CD4-positive, alpha-beta T cell (primary cell): Measurements from ENCODE around the gene FAM131A. TPM values are rescaled to one million over a fixed set of nuclear protein-coding genes. Genes with fewer than 3 reads are reported as not detected.

Experiments
- ATAC-seq: fragments of 200-7000 bp; cut with Tn5 transposase; one replicate; pipeline ENCODE4 v1.10.0; 2022; ENCODE audit warnings: mild to moderate bottlenecking; ENCODE audit not compliant: poor library complexity
- CTCF ChIA-PET: fragments of 350-600 bp; sonication (Branson Sonifier 250); formaldehyde crosslinking; loops from one replicate; lab custom pipeline; 2021; ENCODE audit warnings: antibody characterized with exemption, inconsistent platforms; lab: Charles Lee
- POLR2A ChIA-PET: fragments of 350-600 bp; sonication (Branson Sonifier 250); formaldehyde crosslinking; loops from one replicate; lab custom pipeline; 2021; ENCODE audit warnings: antibody characterized with exemption, inconsistent platforms; lab: Charles Lee
- DNase-seq, 14 experiments: peaks; one replicate each; pipeline ENCODE4 v3.0.0-alpha.2; 2013 to 2020; ENCODE audit warnings: mixed read lengths in 2 of 14
- H3K27ac ChIP-seq, 2 donors: one replicate each; pipeline versions ENCODE4 v1.5.1 to v1.7.0; 2013; ENCODE audit warnings: low read length in 2 of 2, low read depth in 1 of 2, mild to moderate bottlenecking in 1 of 2
- H3K27me3 ChIP-seq, 2 experiments: 1 replicate in 1 of 2; 2 replicates in 1 of 2; pipeline versions ENCODE4 v1.6.1 to v1.7.0; 2013; ENCODE audit warnings: low read length in 2 of 2, control low read depth in 1 of 2, mild to moderate bottlenecking in 1 of 2, moderate library complexity in 1 of 2; ENCODE audit not compliant: insufficient read depth in 2 of 2, control insufficient read depth in 1 of 2
- H3K36me3 ChIP-seq: one replicate; pipeline ENCODE4 v1.6.1; 2013; ENCODE audit warnings: low read length, control low read depth; ENCODE audit not compliant: insufficient read depth
- H3K4me1 ChIP-seq: one replicate; pipeline ENCODE4 v1.6.1; 2013; ENCODE audit warnings: low read length, control low read depth; ENCODE audit not compliant: insufficient read depth
- H3K4me3 ChIP-seq: one replicate; pipeline ENCODE4 v1.5.1; 2013; ENCODE audit warnings: mild to moderate bottlenecking, low read length, moderate library complexity
- H3K9me3 ChIP-seq, 2 experiments: 1 replicate in 1 of 2; 2 replicates in 1 of 2; pipeline versions ENCODE4 v1.6.1 to v1.7.0; 2013; ENCODE audit warnings: low read length in 2 of 2, mild to moderate bottlenecking in 2 of 2, control low read depth in 1 of 2, moderate library complexity in 1 of 2; ENCODE audit not compliant: control insufficient read depth in 1 of 2, insufficient read depth in 1 of 2
- H3K27ac Mint-ChIP-seq: one replicate; pipeline ENCODE4 v1.8.0; 2020; ENCODE audit warnings: mixed read lengths
- H3K27me3 Mint-ChIP-seq: one replicate; pipeline ENCODE4 v1.8.0; 2021; ENCODE audit warnings: mixed read lengths
- H3K36me3 Mint-ChIP-seq: one replicate; pipeline ENCODE4 v1.8.0; 2021; ENCODE audit warnings: low read depth, mixed read lengths
- H3K4me1 Mint-ChIP-seq: one replicate; pipeline ENCODE4 v1.8.0; 2021; ENCODE audit warnings: low read depth, mixed read lengths
- H3K4me3 Mint-ChIP-seq: one replicate; pipeline ENCODE4 v1.8.0; 2020; ENCODE audit warnings: mild to moderate bottlenecking, mixed read lengths
- H3K9me3 Mint-ChIP-seq: one replicate; pipeline ENCODE4 v1.8.0; 2020; ENCODE audit warnings: mixed read lengths
- CTCF ChIP-seq: fragments of 200-600 bp; IDR thresholded peaks from one replicate; pipeline ENCODE4 v1.8.0; 2022; ENCODE audit warnings: antibody characterized with exemption, mild to moderate bottlenecking
- intact Hi-C, 2 experiments: fragments of 100-400 bp; cut with DNase I in 1 of 2; cut with micrococcal nuclease in 1 of 2; formaldehyde crosslinking; loops; one replicate each; pipeline versions ENCODE4 v1.15.1 to v1.9.0; 2023 to 2025; cut with DNase I, micrococcal nuclease
- total RNA-seq, 174 experiments: library from RNA in 2 of 174; stranded (reverse) in 2 of 174; gene quantifications; one replicate each; pipeline ENCODE4 v1.2.3 and lab custom pipeline; 2021 to 2026

FAM131A gene
- total RNA-seq, 2 experiments from 2014 or later = 10.4 to 11.0 TPM

GRCh38 chr3:184360929-184361531 is 23.6 kb downstream of the FAM131A start:
- Mint-ChIP-seq H3K27me3 (no peaks in the 10 kb centered on the region), H3K36me3 (peaks cover 28% of the 10 kb centered on the region), H3K4me1 (peaks cover 26% of the 10 kb centered on the region), H3K9me3 (no peaks in the 10 kb centered on the region), H3K27ac (no peak overlapping the region), H3K4me3 (peak overlapping the region; percentile 72)
- intact Hi-C loops = loop anchor here in 1 of 2 experiments (2.0 to 10.0 kb wide), 4 partner anchors 24 to 466 kb away; partner anchors contain the start of genes ABCF3, ALG3, EEF1AKMT4 and FAM131A
- H3K36me3 ChIP-seq = no peaks in the 10 kb centered on the region
- H3K27ac ChIP-seq = no peak overlapping the region
- no peak for TF ChIP-seq CTCF
- H3K4me3 ChIP-seq = peak overlapping the region; percentile 61
- ATAC-seq (no peak), DNase-seq (no peak)
- ChIA-PET CTCF (interaction anchor here (1.2 to 1.4 kb wide), 2 partner anchors 11 to 153 kb away, joined by 3 read pairs; no protein-coding TSS in a partner anchor), POLR2A (interaction anchor here (1.0 to 1.8 kb wide), 5 partner anchors 10 to 196 kb away, joined by 3 to 6 read pairs (median 5); no protein-coding TSS in a partner anchor)
- H3K4me1 ChIP-seq = peaks cover 37% of the 10 kb centered on the region
- no peaks in the 10 kb centered on the region for H3K27me3 ChIP-seq
- H3K9me3 ChIP-seq = no peaks in the 10 kb centered on the region

- ATAC-seq (peak; percentile 25), DNase-seq (peak in 10 of 14 experiments; percentile 20 to 64 (median 36))
- POLR2A ChIA-PET = interaction anchor here (0.7 to 1.8 kb wide), 7 partner anchors 10 to 199 kb away, joined by 3 to 6 read pairs (median 3); no protein-coding TSS in a partner anchor
- H3K36me3 Mint-ChIP-seq = peaks cover 33% of the 10 kb centered on the region
- H3K27me3 Mint-ChIP-seq = no peaks in the 10 kb centered on the region
- Histone ChIP-seq H3K27ac (peak within 1 kb of the TSS; percentile 71 to 80), H3K27me3 (no peaks in the 10 kb centered on the region), H3K4me3 (peak within 1 kb of the TSS; percentile 94), H3K36me3 (no peaks in the 10 kb centered on the region), H3K9me3 (no peaks in the 10 kb centered on the region), H3K4me1 (peaks cover 37% of the 10 kb centered on the region)
- intact Hi-C loops = loop anchor here in 1 of 2 experiments (2.0 to 10.0 kb wide), 4 partner anchors 25 to 467 kb away; partner anchors contain the start of genes ABCF3, ALG3, EEF1AKMT4 and FAM131A
- peak within 1 kb of the TSS; percentile 93 for H3K4me3 Mint-ChIP-seq
- H3K4me1 Mint-ChIP-seq = peaks cover 26% of the 10 kb centered on the region
- TF ChIP-seq CTCF = no peak
- H3K27ac Mint-ChIP-seq = peak within 1 kb of the TSS; percentile 97
- no peaks in the 10 kb centered on the region for H3K9me3 Mint-ChIP-seq
- CTCF ChIA-PET = interaction anchor here (1.2 to 2.6 kb wide), 2 partner anchors 10 to 152 kb away, joined by 3 to 8 read pairs; no protein-coding TSS in a partner anchor
Measured at GRCh38 chr3:184361532-184361931, 24.1 kb downstream of the FAM131A start, which contains the start of the genes CLCN2 and POLR2H. CLCN2 (minus strand) TSS chr3:184361605; CDS start chr3:184361479, 126 bp downstream. POLR2H (plus strand) TSS chr3:184361710; CDS start chr3:184363493, 1,783 bp downstream.

- Mint-ChIP-seq H3K4me1 (peaks cover 26% of the 10 kb centered on the region), H3K27ac (peak overlapping the region; percentile 97), H3K4me3 (peak overlapping the region; percentile 93), H3K27me3 (no peaks in the 10 kb centered on the region), H3K36me3 (peaks cover 39% of the 10 kb centered on the region), H3K9me3 (no peaks in the 10 kb centered on the region)
- Histone ChIP-seq H3K9me3 (no peaks in the 10 kb centered on the region), H3K27ac (peak overlapping the region; percentile 71 to 80), H3K27me3 (no peaks in the 10 kb centered on the region), H3K4me3 (peak overlapping the region; percentile 94), H3K4me1 (peaks cover 37% of the 10 kb centered on the region), H3K36me3 (no peaks in the 10 kb centered on the region)
- POLR2A ChIA-PET = interaction anchor here (0.7 to 1.8 kb wide), 8 partner anchors 9 to 199 kb away, joined by 3 to 6 read pairs (median 4); no protein-coding TSS in a partner anchor
- intact Hi-C loops = loop anchor here in 1 of 2 experiments (2.0 to 10.0 kb wide), 5 partner anchors 25 to 467 kb away; partner anchors contain the start of genes ABCF3, ALG3, EEF1AKMT4 and FAM131A
- peak in 11 of 14 experiments; percentile 7 to 60 (median 24) for DNase-seq
- ATAC-seq = peak; percentile 28
- no peak for TF ChIP-seq CTCF
- CTCF ChIA-PET = interaction anchor here (0.6 to 2.6 kb wide), 4 partner anchors 9 to 152 kb away, joined by 3 to 8 read pairs (median 4); no protein-coding TSS in a partner anchor
Measured at GRCh38 chr3:184361932-184362667, 24.7 kb downstream of the FAM131A start.
